ENCODE results near the gene ARL3.

Gene ARL3

GRCh38 chr10:102656791-102657371, 57.3 kb downstream of the ARL3 start:
- H3K4me3 ChIP-seq (ENCODE audit: low read length) = no peak overlapping the region
- no peak for TF ChIP-seq CTCF (conservative IDR thresholded peaks at IDR 0.05; ENCODE audit: low read depth, low read length)
- DNase-seq (ENCODE audit: low read depth) = no peak

GRCh38 chr10:102656026-102656425, 58.2 kb downstream of the ARL3 start:
- TF ChIP-seq CTCF (conservative IDR thresholded peaks at IDR 0.05; ENCODE audit: low read depth, low read length) = no peak
- no peak for DNase-seq (ENCODE audit: low read depth)
- H3K4me3 ChIP-seq (ENCODE audit: low read length) = no peak overlapping the region

GRCh38 chr10:102654969-102655368, 59.2 kb downstream of the ARL3 start:
- DNase-seq (ENCODE audit: low read depth) = no peak
- no peak for TF ChIP-seq CTCF (conservative IDR thresholded peaks at IDR 0.05; ENCODE audit: low read depth, low read length)
- H3K4me3 ChIP-seq (ENCODE audit: low read length) = no peak overlapping the region

GRCh38 chr10:102654566-102654965, 59.6 kb downstream of the ARL3 start:
- no peak overlapping the region for H3K4me3 ChIP-seq (ENCODE audit: low read length)
- TF ChIP-seq CTCF (conservative IDR thresholded peaks at IDR 0.05; ENCODE audit: low read depth, low read length) = no peak
- DNase-seq (ENCODE audit: low read depth) = no peak

GRCh38 chr10:102653060-102653459, 61.1 kb downstream of the ARL3 start:
- no peak overlapping the region for H3K4me3 ChIP-seq (ENCODE audit: low read length)
- no peak for TF ChIP-seq CTCF (conservative IDR thresholded peaks at IDR 0.05; ENCODE audit: low read depth, low read length)
- DNase-seq (ENCODE audit: low read depth) = no peak

- H3K4me3 ChIP-seq (ENCODE audit: low read length) = no peak overlapping the region
- DNase-seq (ENCODE audit: low read depth) = no peak
- no peak for TF ChIP-seq CTCF (conservative IDR thresholded peaks at IDR 0.05; ENCODE audit: low read depth, low read length)
Measured at GRCh38 chr10:102652170-102652916, 61.9 kb downstream of the ARL3 start.

Data from retinal pigment epithelial cell (primary cell).